LoVo (cell line): Measurements from ENCODE around the gene ZNF821.
A peak's percentile ranks its signal among the peaks of the same experiment; 100 is the strongest.
"Not testable (repeated sequence)": the region's sequence is repeated elsewhere in the genome, so short reads cannot be mapped to it uniquely, and the experiment has no call there.

ENCODE experiments used
- DNase-seq: peaks from one replicate; pipeline ENCODE4 v3.0.0-alpha.2; 2016; ENCODE audit warnings: low spot score

Gene ZNF821

GRCh38 chr16:71899171-71899570, 15.2 kb upstream of the ZNF821 start:
- no peak for DNase-seq

- no peak for DNase-seq
These were observed 12.9 kb upstream of the ZNF821 start for GRCh38 chr16:71896764-71897368.

- no peak for DNase-seq
These were observed 11.8 kb upstream of the ZNF821 start for GRCh38 chr16:71895679-71896365.

GRCh38 chr16:71894921-71895678, 11.1 kb upstream of the ZNF821 start, which contains the start of gene IST1:
Gene IST1, plus strand, starts transcription at chr16:71895531. Its CDS starts 20,110 bp downstream, at chr16:71915641.
- peak; percentile 98 for DNase-seq

- peak; percentile 31 for DNase-seq
These were observed 10.4 kb upstream of the ZNF821 start for GRCh38 chr16:71894229-71894920.

GRCh38 chr16:71893888-71894228, 9.9 kb upstream of the ZNF821 start:
- DNase-seq, result no peak

- no peak for DNase-seq
These were observed 5.2 kb upstream of the ZNF821 start for GRCh38 chr16:71889147-71889546.

- DNase-seq, result no peak
These were observed 1.3 kb upstream of the ZNF821 start for GRCh38 chr16:71885261-71885650.

- peak; percentile 24 for DNase-seq
These were observed 674 bp downstream of the ZNF821 start for GRCh38 chr16:71883168-71883848.

GRCh38 chr16:71882505-71883167, 1.3 kb downstream of the ZNF821 start:
- DNase-seq, result peak; percentile 77

- DNase-seq, result no peak
These were observed 3.8 kb downstream of the ZNF821 start for GRCh38 chr16:71880176-71880575.

GRCh38 chr16:71878911-71879310, 5.1 kb downstream of the ZNF821 start:
- DNase-seq, result no peak

GRCh38 chr16:71873199-71873598, 10.8 kb downstream of the ZNF821 start:
- DNase-seq, result no peak

GRCh38 chr16:71870818-71871217, 13.2 kb downstream of the ZNF821 start:
- DNase-seq, result no peak

- DNase-seq, result no peak
These were observed 14.9 kb downstream of the ZNF821 start for GRCh38 chr16:71869089-71869488.

GRCh38 chr16:71867939-71868338, 16.0 kb downstream of the ZNF821 start:
- no peak for DNase-seq

GRCh38 chr16:71867175-71867574, 16.8 kb downstream of the ZNF821 start:
- DNase-seq, result not testable (repeated sequence)

- no peak for DNase-seq
These were observed 18.7 kb downstream of the ZNF821 start for GRCh38 chr16:71865173-71865863.

GRCh38 chr16:71863995-71864394, 20.0 kb downstream of the ZNF821 start:
- no peak for DNase-seq

- DNase-seq, result no peak
These were observed 24.0 kb downstream of the ZNF821 start for GRCh38 chr16:71859762-71860521.
